OCI-LY1 (cell line): ENCODE results near the gene CFAP97D2.

Experiments used
- H2AFZ ChIP-seq: fragments of 200-600 bp; sonication (generic), shearing (Covaris generic); 2 replicates; pipeline ENCODE4 v1.6.0; 2014; ENCODE audit warnings: antibody characterized with exemption, mild to moderate bottlenecking, low read length
- H3F3A ChIP-seq: fragments of 200-600 bp; sonication (generic), shearing (Covaris generic); 2 replicates; pipeline ENCODE4 v1.6.0; 2014; ENCODE audit warnings: mild to moderate bottlenecking, antibody characterized with exemption, low read length, moderate library complexity; ENCODE audit not compliant: insufficient read depth
- H3K27ac ChIP-seq: fragments of 200-600 bp; sonication (generic); 2 replicates; pipeline ENCODE4 v1.5.1; 2014; ENCODE audit warnings: low read length, mixed run types, mild to moderate bottlenecking, low read depth; ENCODE audit not compliant: poor library complexity, severe bottlenecking
- H3K27me3 ChIP-seq: fragments of 200-600 bp; sonication (generic); 2 replicates; pipeline ENCODE4 v1.6.0; 2014; ENCODE audit warnings: antibody characterized with exemption, mild to moderate bottlenecking, low read length, moderate library complexity; ENCODE audit not compliant: insufficient read depth
- H3K36me3 ChIP-seq: fragments of 200-600 bp; sonication (generic); 2 replicates; pipeline ENCODE4 v1.6.1; 2014; ENCODE audit warnings: mild to moderate bottlenecking, antibody characterized with exemption, low read length, moderate library complexity, mixed read lengths; ENCODE audit not compliant: insufficient read depth
- H3K4me1 ChIP-seq: fragments of 200-600 bp; sonication (generic); 2 replicates; pipeline ENCODE4 v1.5.1; 2014; ENCODE audit warnings: mild to moderate bottlenecking, low read length, moderate library complexity; ENCODE audit not compliant: insufficient read depth, severe bottlenecking
- H3K4me2 ChIP-seq: fragments of 200-600 bp; sonication (generic), shearing (Covaris generic); 2 replicates; pipeline ENCODE4 v1.6.1; 2014; ENCODE audit warnings: low read length
- H3K4me3 ChIP-seq: fragments of 200-600 bp; sonication (generic); 2 replicates; pipeline ENCODE4 v1.5.1; 2014; ENCODE audit warnings: low read length, low read depth, mild to moderate bottlenecking, mixed read lengths; ENCODE audit not compliant: poor library complexity, severe bottlenecking
- H3K79me2 ChIP-seq: fragments of 200-600 bp; shearing (Covaris generic); 2 replicates; pipeline ENCODE4 v1.6.1; 2016; ENCODE audit warnings: mixed run types, low read length, mixed read lengths; ENCODE audit not compliant: insufficient read depth
- H3K9ac ChIP-seq: fragments of 200-600 bp; sonication (generic), shearing (Covaris generic); 2 replicates; pipeline ENCODE4 v1.6.1; 2014; ENCODE audit warnings: mild to moderate bottlenecking, low read length, mixed read lengths
- H3K9me2 ChIP-seq: fragments of 200-600 bp; sonication (generic), shearing (Covaris generic); 2 replicates; pipeline ENCODE4 v1.6.1; 2014; ENCODE audit warnings: low read depth, mild to moderate bottlenecking, low read length, mixed read lengths
- H3K9me3 ChIP-seq: fragments of 200-600 bp; shearing (Covaris generic); 2 replicates; pipeline ENCODE4 v1.6.1; 2014; ENCODE audit warnings: low read length, mixed read lengths
- H4K20me1 ChIP-seq: fragments of 200-600 bp; sonication (generic), shearing (Covaris generic); 2 replicates; pipeline ENCODE4 v1.6.0; 2016; ENCODE audit warnings: mild to moderate bottlenecking, low read length; ENCODE audit not compliant: insufficient read depth
- CTCF ChIP-seq: fragments of 200-600 bp; sonication (generic), shearing (Covaris generic); IDR thresholded peaks from 2 replicates; pipeline ENCODE4 v1.5.1; 2017; ENCODE audit warnings: mild to moderate bottlenecking, antibody characterized with exemption, low read length, moderate library complexity, mixed read lengths
- EZH2 ChIP-seq: fragments of 200-600 bp; sonication (generic), shearing (Covaris generic); IDR thresholded peaks from 2 replicates; pipeline ENCODE4 v1.8.0; 2017; ENCODE audit warnings: borderline replicate concordance, mixed run types, mild to moderate bottlenecking, antibody characterized with exemption, low read length, moderate library complexity, mixed read lengths

CFAP97D2 gene

GRCh38 chr13:114226699-114227323 is 47.8 kb downstream of the CFAP97D2 start:
- Histone ChIP-seq H3K4me1 (peaks cover 19% of the 10 kb centered on the region), H3K79me2 (no peaks in the 10 kb centered on the region), H3K27ac (peak overlapping the region; percentile 6), H3K9me3 (no peaks in the 10 kb centered on the region), H2AFZ (no peak overlapping the region), H3K9me2 (no peaks in the 10 kb centered on the region), H3K36me3 (no peaks in the 10 kb centered on the region), H3F3A (0 out of 2 replicates have a peak, but pooled peaks cover 5% of the 10 kb centered on the region), H4K20me1 (no peaks in the 10 kb centered on the region), H3K27me3 (0 out of 2 replicates have a peak, but pooled peaks cover 12% of the 10 kb centered on the region), H3K9ac (no peak overlapping the region), H3K4me2 (no peak overlapping the region), H3K4me3 (no peak overlapping the region)
- TF ChIP-seq EZH2: no peak
- TF ChIP-seq CTCF: peak; percentile 96

GRCh38 chr13:114227528-114227927 is 48.5 kb downstream of the CFAP97D2 start:
- Histone ChIP-seq H3K79me2 (no peaks in the 10 kb centered on the region), H4K20me1 (no peaks in the 10 kb centered on the region), H3K27ac (no peak overlapping the region), H3K9ac (no peak overlapping the region), H3F3A (0 out of 2 replicates have a peak, but pooled peaks cover 5% of the 10 kb centered on the region), H3K4me1 (peaks cover 16% of the 10 kb centered on the region), H3K36me3 (no peaks in the 10 kb centered on the region), H2AFZ (no peak overlapping the region), H3K27me3 (0 out of 2 replicates have a peak, but pooled peaks cover 12% of the 10 kb centered on the region), H3K9me3 (no peaks in the 10 kb centered on the region), H3K4me3 (no peak overlapping the region), H3K9me2 (no peaks in the 10 kb centered on the region), H3K4me2 (no peak overlapping the region)
- TF ChIP-seq EZH2: no peak
- TF ChIP-seq CTCF: no peak

GRCh38 chr13:114228176-114228575 is 49.1 kb downstream of the CFAP97D2 start:
- no peak overlapping the region for H3K4me3 ChIP-seq
- no peaks in the 10 kb centered on the region for H4K20me1 ChIP-seq
- H2AFZ ChIP-seq: no peak overlapping the region
- H3K4me2 ChIP-seq: no peak overlapping the region
- no peak overlapping the region for H3K27ac ChIP-seq
- H3K9me2 ChIP-seq: no peaks in the 10 kb centered on the region
- no peaks in the 10 kb centered on the region for H3K79me2 ChIP-seq
- 0 out of 2 replicates have a peak, but pooled peaks cover 5% of the 10 kb centered on the region for H3F3A ChIP-seq
- H3K4me1 ChIP-seq: peaks cover 13% of the 10 kb centered on the region
- no peak overlapping the region for H3K9ac ChIP-seq
- H3K9me3 ChIP-seq: no peaks in the 10 kb centered on the region
- TF ChIP-seq EZH2: no peak
- TF ChIP-seq CTCF: no peak
- H3K27me3 ChIP-seq: 0 out of 2 replicates have a peak, but pooled peaks cover 12% of the 10 kb centered on the region
- H3K36me3 ChIP-seq: no peaks in the 10 kb centered on the region
